HEK293 (cell line): ENCODE results near the gene ZSCAN10.

ENCODE experiments used
- KLF8 ChIP-seq: fragments of 450-650 bp; formaldehyde crosslinking; IDR thresholded peaks from 2 replicates; pipeline ENCODE4 v1.5.1; 2016; ENCODE audit warnings: missing biosample characterization, missing genetic modification characterization
- PBX3 ChIP-seq: sonication (generic); formaldehyde crosslinking; IDR thresholded peaks from 2 replicates; pipeline ENCODE4 v1.8.1; 2022; ENCODE audit warnings: mild to moderate bottlenecking, moderate library complexity, missing genetic modification reagents
- TCF7L2 ChIP-seq: IDR thresholded peaks from 2 replicates; pipeline ENCODE4 v1.6.1; 2011; ENCODE audit warnings: low read depth, mild to moderate bottlenecking, inconsistent platforms, low read length, moderate library complexity, borderline replicate concordance
- ZBTB20 ChIP-seq: fragments of 450-650 bp; formaldehyde crosslinking; IDR thresholded peaks from 2 replicates; pipeline ENCODE4 v1.5.1; 2016; ENCODE audit warnings: missing biosample characterization, missing genetic modification characterization
- ZBTB21 ChIP-seq: fragments of 450-650 bp; formaldehyde crosslinking; IDR thresholded peaks from 2 replicates; pipeline ENCODE4 v1.5.1; 2017; ENCODE audit warnings: missing biosample characterization, missing genetic modification characterization
- ZIC2 ChIP-seq: fragments of 450-650 bp; formaldehyde crosslinking; IDR thresholded peaks from 2 replicates; pipeline ENCODE4 v1.5.1; 2016; ENCODE audit warnings: missing biosample characterization, missing genetic modification characterization
- ZNF133 ChIP-seq: fragments of 450-650 bp; formaldehyde crosslinking; IDR thresholded peaks from 2 replicates; pipeline ENCODE4 v1.5.1; 2016; ENCODE audit warnings: missing biosample characterization, missing genetic modification characterization
- ZNF274 ChIP-seq, 2 experiments: fragments of 200-500 bp in 1 of 2; fragments of 450-650 bp in 1 of 2; sonication (Bioruptor generic) in 1 of 2; formaldehyde crosslinking in 1 of 2; IDR thresholded peaks; 2 replicates each; pipeline versions ENCODE4 v1.5.1 to v1.6.1; 2014 to 2016; ENCODE audit warnings: borderline replicate concordance in 1 of 2, inconsistent platforms in 1 of 2, low read length in 1 of 2, missing biosample characterization in 1 of 2, missing genetic modification characterization in 1 of 2
- ZNF37A ChIP-seq: fragments of 450-650 bp; IDR thresholded peaks from 2 replicates; pipeline ENCODE4 v1.5.1; 2018; ENCODE audit warnings: missing biosample characterization, missing genetic modification characterization
- ZNF510 ChIP-seq: fragments of 450-650 bp; formaldehyde crosslinking; IDR thresholded peaks from 2 replicates; pipeline ENCODE4 v1.5.1; 2018; ENCODE audit warnings: mild to moderate bottlenecking, missing genetic modification characterization, missing biosample characterization; ENCODE audit not compliant: insufficient replicate concordance
- ZNF518A ChIP-seq: fragments of 450-650 bp; formaldehyde crosslinking; conservative IDR thresholded peaks from 2 replicates; pipeline ENCODE4 v1.5.1; 2016; ENCODE audit warnings: low read depth, missing biosample characterization, missing genetic modification characterization
- ZNF571 ChIP-seq: fragments of 450-650 bp; formaldehyde crosslinking; IDR thresholded peaks from 2 replicates; pipeline ENCODE4 v1.5.0; 2017; ENCODE audit warnings: missing biosample characterization, missing genetic modification characterization
- ZNF660 ChIP-seq: fragments of 450-650 bp; IDR thresholded peaks from 2 replicates; pipeline ENCODE4 v1.5.1; 2018; ENCODE audit warnings: missing biosample characterization, mild to moderate bottlenecking, missing genetic modification characterization
- ZNF692 ChIP-seq: fragments of 450-650 bp; formaldehyde crosslinking; IDR thresholded peaks from 2 replicates; pipeline ENCODE4 v1.5.1; 2016; ENCODE audit warnings: missing biosample characterization, missing genetic modification characterization
- ZXDB ChIP-seq: fragments of 450-650 bp; formaldehyde crosslinking; IDR thresholded peaks from 2 replicates; pipeline ENCODE4 v1.5.1; 2016; ENCODE audit warnings: missing biosample characterization, missing genetic modification characterization
- TF ChIP-seq, protein P1 (sequence below): fragments of 450-650 bp; formaldehyde crosslinking; conservative IDR thresholded peaks from 2 replicates; pipeline ENCODE4 v1.5.1; 2016; ENCODE audit warnings: low read depth, missing biosample characterization, missing genetic modification characterization
- TF ChIP-seq, protein P2 (sequence below): fragments of 450-650 bp; formaldehyde crosslinking; IDR thresholded peaks from 2 replicates; pipeline ENCODE4 v1.5.1; 2016; ENCODE audit warnings: missing biosample characterization, missing genetic modification characterization
- TF ChIP-seq, protein P3 (sequence below): fragments of 450-650 bp; IDR thresholded peaks from 2 replicates; pipeline ENCODE4 v1.5.1; 2018; ENCODE audit warnings: missing biosample characterization, missing genetic modification characterization
- TF ChIP-seq, protein P4 (sequence below): fragments of 450-650 bp; formaldehyde crosslinking; IDR thresholded peaks from 2 replicates; pipeline ENCODE4 v1.5.1; 2016; ENCODE audit warnings: missing biosample characterization, missing genetic modification characterization

Gene ZSCAN10

GRCh38 chr16:3134338-3135125 lies 35.4 kb upstream of the ZSCAN10 start, which contains the start of gene ZNF213 (continued):
- TF ChIP-seq ZNF518A (peak; percentile 57; the same call in 1 of the 2 replicates), KLF8 (tag by site-specific recombination) (no peak), ZXDB (tag by site-specific recombination) (peak; percentile 16; the same call in 1 of the 2 replicates), ZNF133 (tag by site-specific recombination) (no peak), ZIC2 (tag by site-specific recombination) (no peak), ZBTB20 (peak; percentile 31; the same call in 1 of the 2 replicates), ZNF274 (IDR thresholded peaks at IDR 0.05; ENCODE audit: low read length) (no peak), ZNF274 (tag by site-specific recombination; IDR thresholded peaks at IDR 0.05; ENCODE audit: borderline replicate concordance) (no peak), ZNF571 (tag by site-specific recombination) (no peak), ZNF510 (no peak), PBX3 (no peak), TCF7L2 (no peak), ZBTB21 (tag by site-specific recombination) (peak; percentile 75), ZNF660 (tag by site-specific recombination) (peak; percentile 46; the same call in 1 of the 2 replicates), ZNF692 (tag by site-specific recombination) (0 out of 2 replicates have a peak, but pooled peaks have one; percentile 6), ZNF37A (tag by site-specific recombination) (no peak)
- TF ChIP-seq, protein P1, sequence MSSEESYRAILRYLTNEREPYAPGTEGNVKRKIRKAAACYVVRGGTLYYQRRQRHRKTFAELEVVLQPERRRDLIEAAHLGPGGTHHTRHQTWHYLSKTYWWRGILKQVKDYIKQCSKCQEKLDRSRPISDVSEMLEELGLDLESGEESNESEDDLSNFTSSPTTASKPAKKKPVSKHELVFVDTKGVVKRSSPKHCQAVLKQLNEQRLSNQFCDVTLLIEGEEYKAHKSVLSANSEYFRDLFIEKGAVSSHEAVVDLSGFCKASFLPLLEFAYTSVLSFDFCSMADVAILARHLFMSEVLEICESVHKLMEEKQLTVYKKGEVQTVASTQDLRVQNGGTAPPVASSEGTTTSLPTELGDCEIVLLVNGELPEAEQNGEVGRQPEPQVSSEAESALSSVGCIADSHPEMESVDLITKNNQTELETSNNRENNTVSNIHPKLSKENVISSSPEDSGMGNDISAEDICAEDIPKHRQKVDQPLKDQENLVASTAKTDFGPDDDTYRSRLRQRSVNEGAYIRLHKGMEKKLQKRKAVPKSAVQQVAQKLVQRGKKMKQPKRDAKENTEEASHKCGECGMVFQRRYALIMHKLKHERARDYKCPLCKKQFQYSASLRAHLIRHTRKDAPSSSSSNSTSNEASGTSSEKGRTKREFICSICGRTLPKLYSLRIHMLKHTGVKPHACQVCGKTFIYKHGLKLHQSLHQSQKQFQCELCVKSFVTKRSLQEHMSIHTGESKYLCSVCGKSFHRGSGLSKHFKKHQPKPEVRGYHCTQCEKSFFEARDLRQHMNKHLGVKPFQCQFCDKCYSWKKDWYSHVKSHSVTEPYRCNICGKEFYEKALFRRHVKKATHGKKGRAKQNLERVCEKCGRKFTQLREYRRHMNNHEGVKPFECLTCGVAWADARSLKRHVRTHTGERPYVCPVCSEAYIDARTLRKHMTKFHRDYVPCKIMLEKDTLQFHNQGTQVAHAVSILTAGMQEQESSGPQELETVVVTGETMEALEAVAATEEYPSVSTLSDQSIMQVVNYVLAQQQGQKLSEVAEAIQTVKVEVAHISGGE (tag by site-specific recombination): peak; percentile 72
- TF ChIP-seq, protein P2, sequence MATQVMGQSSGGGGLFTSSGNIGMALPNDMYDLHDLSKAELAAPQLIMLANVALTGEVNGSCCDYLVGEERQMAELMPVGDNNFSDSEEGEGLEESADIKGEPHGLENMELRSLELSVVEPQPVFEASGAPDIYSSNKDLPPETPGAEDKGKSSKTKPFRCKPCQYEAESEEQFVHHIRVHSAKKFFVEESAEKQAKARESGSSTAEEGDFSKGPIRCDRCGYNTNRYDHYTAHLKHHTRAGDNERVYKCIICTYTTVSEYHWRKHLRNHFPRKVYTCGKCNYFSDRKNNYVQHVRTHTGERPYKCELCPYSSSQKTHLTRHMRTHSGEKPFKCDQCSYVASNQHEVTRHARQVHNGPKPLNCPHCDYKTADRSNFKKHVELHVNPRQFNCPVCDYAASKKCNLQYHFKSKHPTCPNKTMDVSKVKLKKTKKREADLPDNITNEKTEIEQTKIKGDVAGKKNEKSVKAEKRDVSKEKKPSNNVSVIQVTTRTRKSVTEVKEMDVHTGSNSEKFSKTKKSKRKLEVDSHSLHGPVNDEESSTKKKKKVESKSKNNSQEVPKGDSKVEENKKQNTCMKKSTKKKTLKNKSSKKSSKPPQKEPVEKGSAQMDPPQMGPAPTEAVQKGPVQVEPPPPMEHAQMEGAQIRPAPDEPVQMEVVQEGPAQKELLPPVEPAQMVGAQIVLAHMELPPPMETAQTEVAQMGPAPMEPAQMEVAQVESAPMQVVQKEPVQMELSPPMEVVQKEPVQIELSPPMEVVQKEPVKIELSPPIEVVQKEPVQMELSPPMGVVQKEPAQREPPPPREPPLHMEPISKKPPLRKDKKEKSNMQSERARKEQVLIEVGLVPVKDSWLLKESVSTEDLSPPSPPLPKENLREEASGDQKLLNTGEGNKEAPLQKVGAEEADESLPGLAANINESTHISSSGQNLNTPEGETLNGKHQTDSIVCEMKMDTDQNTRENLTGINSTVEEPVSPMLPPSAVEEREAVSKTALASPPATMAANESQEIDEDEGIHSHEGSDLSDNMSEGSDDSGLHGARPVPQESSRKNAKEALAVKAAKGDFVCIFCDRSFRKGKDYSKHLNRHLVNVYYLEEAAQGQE (tag by site-specific recombination): no peak
- TF ChIP-seq, protein P3, sequence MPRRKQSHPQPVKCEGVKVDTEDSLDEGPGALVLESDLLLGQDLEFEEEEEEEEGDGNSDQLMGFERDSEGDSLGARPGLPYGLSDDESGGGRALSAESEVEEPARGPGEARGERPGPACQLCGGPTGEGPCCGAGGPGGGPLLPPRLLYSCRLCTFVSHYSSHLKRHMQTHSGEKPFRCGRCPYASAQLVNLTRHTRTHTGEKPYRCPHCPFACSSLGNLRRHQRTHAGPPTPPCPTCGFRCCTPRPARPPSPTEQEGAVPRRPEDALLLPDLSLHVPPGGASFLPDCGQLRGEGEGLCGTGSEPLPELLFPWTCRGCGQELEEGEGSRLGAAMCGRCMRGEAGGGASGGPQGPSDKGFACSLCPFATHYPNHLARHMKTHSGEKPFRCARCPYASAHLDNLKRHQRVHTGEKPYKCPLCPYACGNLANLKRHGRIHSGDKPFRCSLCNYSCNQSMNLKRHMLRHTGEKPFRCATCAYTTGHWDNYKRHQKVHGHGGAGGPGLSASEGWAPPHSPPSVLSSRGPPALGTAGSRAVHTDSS (tag by site-specific recombination): no peak
- TF ChIP-seq, protein P4, sequence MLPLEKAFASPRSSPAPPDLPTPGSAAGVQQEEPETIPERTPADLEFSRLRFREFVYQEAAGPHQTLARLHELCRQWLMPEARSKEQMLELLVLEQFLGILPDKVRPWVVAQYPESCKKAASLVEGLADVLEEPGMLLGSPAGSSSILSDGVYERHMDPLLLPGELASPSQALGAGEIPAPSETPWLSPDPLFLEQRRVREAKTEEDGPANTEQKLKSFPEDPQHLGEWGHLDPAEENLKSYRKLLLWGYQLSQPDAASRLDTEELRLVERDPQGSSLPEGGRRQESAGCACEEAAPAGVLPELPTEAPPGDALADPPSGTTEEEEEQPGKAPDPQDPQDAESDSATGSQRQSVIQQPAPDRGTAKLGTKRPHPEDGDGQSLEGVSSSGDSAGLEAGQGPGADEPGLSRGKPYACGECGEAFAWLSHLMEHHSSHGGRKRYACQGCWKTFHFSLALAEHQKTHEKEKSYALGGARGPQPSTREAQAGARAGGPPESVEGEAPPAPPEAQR: no peak
